A673 (cell line): ENCODE data around the gene CABLES1.

Experiments used
- EZH2 ChIP-seq: fragments of 200-600 bp; sonication (generic); IDR thresholded peaks from 2 replicates; pipeline ENCODE4 v1.6.1; 2017; ENCODE audit warnings: borderline replicate concordance, low read depth, mild to moderate bottlenecking, mixed read lengths, antibody characterized with exemption, low read length; ENCODE audit not compliant: poor library complexity, severe bottlenecking
- TF ChIP-seq, protein P1 (sequence below): fragments of 300-800, 200-600 bp; sonication (generic); conservative IDR thresholded peaks from 2 replicates; pipeline ENCODE4 v1.5.1; 2017; ENCODE audit warnings: low read depth, mild to moderate bottlenecking, antibody characterized with exemption, low read length, moderate library complexity, mixed read lengths

DNA sequence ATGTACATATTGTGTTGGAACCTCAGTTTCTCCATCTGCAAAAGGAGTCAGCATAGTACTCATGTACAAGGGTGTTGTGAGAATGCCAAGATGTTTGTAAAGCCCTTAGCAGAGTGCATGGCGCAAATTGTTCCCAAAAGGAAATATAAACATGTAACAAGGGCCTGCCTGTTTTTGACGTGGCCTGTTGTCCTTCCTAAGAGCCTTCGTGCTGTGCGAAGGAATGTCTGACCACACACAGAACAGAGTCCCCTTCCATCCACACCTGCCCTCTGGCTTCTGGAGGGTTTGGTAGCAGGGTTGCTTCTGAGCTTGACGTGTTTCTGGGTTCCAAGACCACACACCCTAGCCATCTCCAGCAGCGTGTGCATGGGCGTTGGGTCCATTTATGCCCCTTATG, 34.9 kb downstream of the CABLES1 start:
- TF ChIP-seq, protein P1, sequence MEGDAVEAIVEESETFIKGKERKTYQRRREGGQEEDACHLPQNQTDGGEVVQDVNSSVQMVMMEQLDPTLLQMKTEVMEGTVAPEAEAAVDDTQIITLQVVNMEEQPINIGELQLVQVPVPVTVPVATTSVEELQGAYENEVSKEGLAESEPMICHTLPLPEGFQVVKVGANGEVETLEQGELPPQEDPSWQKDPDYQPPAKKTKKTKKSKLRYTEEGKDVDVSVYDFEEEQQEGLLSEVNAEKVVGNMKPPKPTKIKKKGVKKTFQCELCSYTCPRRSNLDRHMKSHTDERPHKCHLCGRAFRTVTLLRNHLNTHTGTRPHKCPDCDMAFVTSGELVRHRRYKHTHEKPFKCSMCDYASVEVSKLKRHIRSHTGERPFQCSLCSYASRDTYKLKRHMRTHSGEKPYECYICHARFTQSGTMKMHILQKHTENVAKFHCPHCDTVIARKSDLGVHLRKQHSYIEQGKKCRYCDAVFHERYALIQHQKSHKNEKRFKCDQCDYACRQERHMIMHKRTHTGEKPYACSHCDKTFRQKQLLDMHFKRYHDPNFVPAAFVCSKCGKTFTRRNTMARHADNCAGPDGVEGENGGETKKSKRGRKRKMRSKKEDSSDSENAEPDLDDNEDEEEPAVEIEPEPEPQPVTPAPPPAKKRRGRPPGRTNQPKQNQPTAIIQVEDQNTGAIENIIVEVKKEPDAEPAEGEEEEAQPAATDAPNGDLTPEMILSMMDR, result no peak
- no peak for TF ChIP-seq EZH2
